H1 (cell line): ENCODE measurements around the gene NOL9. TPM values are rescaled to one million over a fixed set of nuclear protein-coding genes. Genes with fewer than 3 reads are reported as not detected.

ENCODE experiments used
- KDM4A ChIP-seq: IDR thresholded peaks from one replicate; pipeline ENCODE4 v1.7.1; 2012; ENCODE audit warnings: low read depth, mild to moderate bottlenecking, moderate library complexity, low read length, inconsistent platforms; ENCODE audit not compliant: severe bottlenecking
- ZNF274 ChIP-seq: IDR thresholded peaks from 2 replicates; pipeline ENCODE4 v1.7.0; 2012; ENCODE audit warnings: low read length, borderline replicate concordance; ENCODE audit errors: extremely low read depth
- polyA plus RNA-seq, 7 experiments: library from polyadenylated mRNA; depleted of rRNA in 3 of 7; stranded (reverse) in 5 of 7; unstranded in 2 of 7; fragments of >200 nt in 5 of 7; fragments of 200-250 nt in 2 of 7; gene quantifications; 1 replicate in 5 of 7; 2 replicates in 1 of 7; 4 replicates in 1 of 7; pipeline versions ENCODE4 v1.2.1 to v1.2.3, GENCODE V29; 2011 to 2013; ENCODE audit warnings: missing spikeins in 2 of 7, mixed read lengths in 2 of 7
- total RNA-seq: library from RNA; stranded (reverse); fragmentation: NEBNext Ultra II Directional; extraction: Animal tissue kit (Norgen Biotek cat#: 25700); gene quantifications from 2 replicates; pipeline ENCODE4 v1.2.1, GENCODE V29; 2021

Gene NOL9
- total and polyA plus RNA-seq, 2 of the 8 experiments (the other 6 are each of a cell fraction or from before 2014, with no cell fraction given), result 17.1 to 38.1 TPM

- TF ChIP-seq KDM4A (no peak), ZNF274 (no peak)
Measured at GRCh38 chr1:6502000-6502891, 52.1 kb downstream of the NOL9 start (continued).
